ENCODE measurements around the gene CLASP1. TPM values are rescaled to one million over a fixed set of nuclear protein-coding genes. Genes with fewer than 3 reads are reported as not detected.

CLASP1 gene
- total and polyA plus RNA-seq, 2 experiments from 2014 or later: 20.1 to 37.4 TPM

GRCh38 chr2:121342751-121343150 is 306.5 kb downstream of the CLASP1 start:
- 95 to 96% methylated on average over 5 of the region's 5 CpGs for WGBS, 2 experiments (ENCODE audit: low coverage in 1 of 2, low lambda C conversion rate in 2 of 2, missing lambda C conversion rate in 2 of 2)
- in situ Hi-C loops (cut with MboI): no loop called here
- no peaks in the 10 kb centered on the region for H3F3A ChIP-seq (ENCODE audit: insufficient read depth)
- H3K79me2 ChIP-seq (ENCODE audit: insufficient read depth): no peaks in the 10 kb centered on the region
- H3K4me3 ChIP-seq: no peak overlapping the region
- peaks cover 29% of the 10 kb centered on the region for H3K36me3 ChIP-seq (ENCODE audit: low read depth)
- H3K9me3 ChIP-seq (ENCODE audit: low read depth): no peaks in the 10 kb centered on the region
- no peak overlapping the region for H3K9ac ChIP-seq
- no peak overlapping the region for H3K27ac ChIP-seq
- no peak for DNase-seq
- H2AFZ ChIP-seq: no peak overlapping the region
- H4K20me1 ChIP-seq (ENCODE audit: insufficient read depth): no peaks in the 10 kb centered on the region
- no peaks in the 10 kb centered on the region for H3K9me2 ChIP-seq (ENCODE audit: insufficient read depth)
- H3K4me1 ChIP-seq (ENCODE audit: insufficient read depth): no peaks in the 10 kb centered on the region
- TF ChIP-seq EZH2phosphoT487 (IDR thresholded peaks at IDR 0.05; ENCODE audit: insufficient read depth, low read depth) (no peak), EZH2 (IDR thresholded peaks at IDR 0.05; ENCODE audit: insufficient read depth, poor library complexity, severe bottlenecking) (no peak)
- H3K27me3 ChIP-seq (replicated peaks; ENCODE audit: insufficient read depth): no peaks in the 10 kb centered on the region
- H3K4me2 ChIP-seq (ENCODE audit: unreplicated experiment): no peak overlapping the region

GRCh38 chr2:121340926-121341325 is 308.3 kb downstream of the CLASP1 start:
- no peaks in the 10 kb centered on the region for H3K27me3 ChIP-seq (replicated peaks; ENCODE audit: insufficient read depth)
- H3F3A ChIP-seq (ENCODE audit: insufficient read depth): no peaks in the 10 kb centered on the region
- H3K4me1 ChIP-seq (ENCODE audit: insufficient read depth): no peaks in the 10 kb centered on the region
- no peak for TF ChIP-seq EZH2 (IDR thresholded peaks at IDR 0.05; ENCODE audit: insufficient read depth, poor library complexity, severe bottlenecking)
- no peak for TF ChIP-seq EZH2phosphoT487 (IDR thresholded peaks at IDR 0.05; ENCODE audit: insufficient read depth, low read depth)
- H3K9ac ChIP-seq: no peak overlapping the region
- no peaks in the 10 kb centered on the region for H3K9me2 ChIP-seq (ENCODE audit: insufficient read depth)
- no peak overlapping the region for H3K4me2 ChIP-seq (ENCODE audit: unreplicated experiment)
- in situ Hi-C loops (cut with MboI): no loop called here
- H3K27ac ChIP-seq: no peak overlapping the region
- H3K36me3 ChIP-seq (ENCODE audit: low read depth): peaks cover 29% of the 10 kb centered on the region
- no peaks in the 10 kb centered on the region for H4K20me1 ChIP-seq (ENCODE audit: insufficient read depth)
- no peak overlapping the region for H3K4me3 ChIP-seq
- no peaks in the 10 kb centered on the region for H3K79me2 ChIP-seq (ENCODE audit: insufficient read depth)
- DNase-seq: no peak
- 84 to 92% methylated on average over 4 of the region's 4 CpGs for whole genome bisulfite sequencing, 2 experiments (ENCODE audit: low coverage in 1 of 2, low lambda C conversion rate in 2 of 2, missing lambda C conversion rate in 2 of 2)
- no peaks in the 10 kb centered on the region for H3K9me3 ChIP-seq (ENCODE audit: low read depth)
- no peak overlapping the region for H2AFZ ChIP-seq

- Histone ChIP-seq H3K27me3 (replicated peaks; ENCODE audit: insufficient read depth) (no peaks in the 10 kb centered on the region), H3K79me2 (ENCODE audit: insufficient read depth) (no peaks in the 10 kb centered on the region), H2AFZ (no peak overlapping the region), H3F3A (ENCODE audit: insufficient read depth) (no peaks in the 10 kb centered on the region), H3K9me3 (ENCODE audit: low read depth) (no peaks in the 10 kb centered on the region), H3K9ac (no peak overlapping the region), H4K20me1 (ENCODE audit: insufficient read depth) (no peaks in the 10 kb centered on the region), H3K9me2 (ENCODE audit: insufficient read depth) (no peaks in the 10 kb centered on the region), H3K27ac (no peak overlapping the region), H3K4me3 (no peak overlapping the region), H3K4me2 (ENCODE audit: unreplicated experiment) (no peak overlapping the region), H3K4me1 (ENCODE audit: insufficient read depth) (no peaks in the 10 kb centered on the region), H3K36me3 (ENCODE audit: low read depth) (peaks cover 26% of the 10 kb centered on the region)
- in situ Hi-C loops (cut with MboI): no loop called here
- 90 to 92% methylated on average over 18 to 20 of the region's 20 CpGs for WGBS, 2 experiments (ENCODE audit: low coverage in 1 of 2, low lambda C conversion rate in 2 of 2, missing lambda C conversion rate in 2 of 2)
- TF ChIP-seq EZH2phosphoT487 (IDR thresholded peaks at IDR 0.05; ENCODE audit: insufficient read depth, low read depth): no peak
- TF ChIP-seq EZH2 (IDR thresholded peaks at IDR 0.05; ENCODE audit: insufficient read depth, poor library complexity, severe bottlenecking): no peak
- DNase-seq: no peak
Observed at GRCh38 chr2:121338281-121338680, 311.0 kb downstream of the CLASP1 start.

- Histone ChIP-seq H3K27ac (no peak overlapping the region), H3K27me3 (replicated peaks; ENCODE audit: insufficient read depth) (no peaks in the 10 kb centered on the region), H3K9me3 (ENCODE audit: low read depth) (no peaks in the 10 kb centered on the region), H3K4me1 (ENCODE audit: insufficient read depth) (no peaks in the 10 kb centered on the region), H2AFZ (no peak overlapping the region), H3K4me2 (ENCODE audit: unreplicated experiment) (no peak overlapping the region), H3K4me3 (no peak overlapping the region), H4K20me1 (ENCODE audit: insufficient read depth) (no peaks in the 10 kb centered on the region), H3F3A (ENCODE audit: insufficient read depth) (no peaks in the 10 kb centered on the region), H3K36me3 (ENCODE audit: low read depth) (peaks cover 24% of the 10 kb centered on the region), H3K79me2 (ENCODE audit: insufficient read depth) (no peaks in the 10 kb centered on the region), H3K9me2 (ENCODE audit: insufficient read depth) (no peaks in the 10 kb centered on the region), H3K9ac (no peak overlapping the region)
- 85 to 88% methylated on average over 18 of the region's 18 CpGs for WGBS, 2 experiments (ENCODE audit: low coverage in 1 of 2, low lambda C conversion rate in 2 of 2, missing lambda C conversion rate in 2 of 2)
- in situ Hi-C loops (cut with MboI): no loop called here
- DNase-seq: no peak
- TF ChIP-seq EZH2 (IDR thresholded peaks at IDR 0.05; ENCODE audit: insufficient read depth, poor library complexity, severe bottlenecking) (no peak), EZH2phosphoT487 (IDR thresholded peaks at IDR 0.05; ENCODE audit: insufficient read depth, low read depth) (no peak)
Observed at GRCh38 chr2:121336528-121337294, 312.6 kb downstream of the CLASP1 start.

Measured in GM23248 (cell line).